HCT116 (cell line): Measurements from ENCODE around the gene COX6B2. TPM values are rescaled to one million over a fixed set of nuclear protein-coding genes. Genes with fewer than 3 reads are reported as not detected.

Experiments
- ATAC-seq: fragments of 200-7000 bp; cut with Tn5 transposase; 2 replicates; pipeline ENCODE4 v1.9.1; 2020; ENCODE audit warnings: mild to moderate bottlenecking, moderate library complexity
- BruUV-seq: library from RNA; stranded (reverse); fragments of 400-500 nt; replicated peaks from 2 replicates; lab custom pipeline; 2021; lab: Mats Ljungman, UMichigan
- CTCF ChIA-PET: fragments of 300-600 bp; sonication (Branson Sonifier 250); formaldehyde crosslinking; loops from one replicate; lab custom pipeline; 2021; ENCODE audit warnings: antibody characterized with exemption; lab: Charles Lee
- POLR2A ChIA-PET: fragments of 300-600, 350-600 bp; sonication (Branson Sonifier 250); formaldehyde crosslinking; loops from one replicate; lab custom pipeline; 2021; ENCODE audit warnings: antibody characterized with exemption; lab: Charles Lee
- RAD21 ChIA-PET, 2 experiments: fragments of 300-600 bp; sonication (Branson Sonifier 250); formaldehyde crosslinking; loops; one replicate each; lab custom pipeline; 2023; ENCODE audit warnings: low total read pairs in 2 of 2; ENCODE audit not compliant: uncharacterized antibody in 2 of 2, unreplicated experiment in 2 of 2, low non-redundant PET in 1 of 2; lab: Charles Lee
- DNase-seq: peaks from one replicate; pipeline ENCODE4 v3.0.0-alpha.2; 2010; ENCODE audit warnings: low read depth, low spot score
- H2AFZ ChIP-seq: fragments of 200-600 bp; shearing (Covaris generic), sonication (generic); 2 replicates; pipeline ENCODE4 v1.6.1; 2017; ENCODE audit warnings: low read depth, mixed run types, mixed read lengths, antibody characterized with exemption, low read length; ENCODE audit not compliant: poor library complexity, severe bottlenecking
- H3K27ac ChIP-seq: 2 replicates; pipeline ENCODE4 v1.5.1; 2012; ENCODE audit warnings: low read depth, low read length
- H3K27me3 ChIP-seq: fragments of 200-600 bp; sonication (generic); 2 replicates; pipeline ENCODE4 v1.6.1; 2016; ENCODE audit warnings: mixed run types, low read length, mixed read lengths; ENCODE audit not compliant: insufficient read depth
- H3K36me3 ChIP-seq, 2 experiments: fragments of 200-500 bp in 1 of 2; fragments of 200-600 bp in 1 of 2; sonication (Bioruptor generic) in 1 of 2; sonication (generic) in 1 of 2; 2 replicates each; pipeline versions ENCODE4 v1.5.1 to v1.6.1; 2014 to 2016; ENCODE audit warnings: low read length in 2 of 2, inconsistent platforms in 1 of 2, mixed read lengths in 1 of 2, mixed run types in 1 of 2; ENCODE audit not compliant: insufficient read depth in 2 of 2, control insufficient read depth in 1 of 2
- H3K4me1 ChIP-seq, 2 experiments: fragments of 200-600 bp in 1 of 2; sonication (generic) in 1 of 2; 2 replicates each; pipeline versions ENCODE4 v1.5.1 to v1.6.1; 2012 to 2017; ENCODE audit warnings: low read length in 2 of 2, inconsistent platforms in 1 of 2, mild to moderate bottlenecking in 1 of 2, mixed read lengths in 1 of 2, mixed run types in 1 of 2, moderate library complexity in 1 of 2; ENCODE audit not compliant: insufficient read depth in 2 of 2, control insufficient read depth in 1 of 2
- H3K4me2 ChIP-seq: fragments of 200-600 bp; sonication (generic); 2 replicates; pipeline ENCODE4 v1.6.1; 2017; ENCODE audit warnings: mixed run types, low read length, mixed read lengths
- H3K4me3 ChIP-seq, 2 experiments: fragments of 200-600 bp in 1 of 2; sonication (generic) in 1 of 2; replicated peaks in 1 of 2; 2 replicates each; pipeline ENCODE4 v1.5.1; 2011 to 2016; ENCODE audit warnings: low read length in 2 of 2, control low read depth in 1 of 2, low read depth in 1 of 2, mild to moderate bottlenecking in 1 of 2, mixed read lengths in 1 of 2, mixed run types in 1 of 2
- H3K79me2 ChIP-seq: fragments of 200-600 bp; sonication (generic); 2 replicates; pipeline ENCODE4 v1.6.1; 2017; ENCODE audit warnings: mild to moderate bottlenecking, mixed run types, low read length, moderate library complexity, mixed read lengths; ENCODE audit not compliant: insufficient read depth
- H3K9ac ChIP-seq: fragments of 200-600 bp; sonication (generic); 2 replicates; pipeline ENCODE4 v1.6.1; 2016; ENCODE audit warnings: low read length, mixed read lengths
- H3K9me2 ChIP-seq: fragments of 200-600 bp; sonication (generic), shearing (Covaris generic); 2 replicates; pipeline ENCODE4 v1.6.1; 2017; ENCODE audit warnings: mixed run types, mild to moderate bottlenecking, moderate library complexity; ENCODE audit not compliant: insufficient read depth
- H3K9me3 ChIP-seq, 2 experiments: fragments of 200-500 bp in 1 of 2; fragments of 200-600 bp in 1 of 2; sonication (Bioruptor generic) in 1 of 2; sonication (generic) in 1 of 2; 2 replicates each; pipeline ENCODE4 v1.6.1; 2014 to 2017; ENCODE audit warnings: low read length in 2 of 2, mixed read lengths in 2 of 2, inconsistent platforms in 1 of 2, low read depth in 1 of 2, mild to moderate bottlenecking in 1 of 2, mixed run types in 1 of 2, moderate library complexity in 1 of 2; ENCODE audit not compliant: control insufficient read depth in 1 of 2, insufficient read depth in 1 of 2
- H4K20me1 ChIP-seq: fragments of 200-600 bp; sonication (generic), shearing (Covaris generic); 2 replicates; pipeline ENCODE4 v1.6.1; 2017; ENCODE audit warnings: mixed run types, mild to moderate bottlenecking, moderate library complexity; ENCODE audit not compliant: insufficient read depth
- ATF3 ChIP-seq: IDR thresholded peaks from 2 replicates; pipeline ENCODE4 v1.6.1; 2012
- CBX3 ChIP-seq: IDR thresholded peaks from 2 replicates; pipeline ENCODE4 v1.6.1; 2012; ENCODE audit warnings: low read depth
- CTCF ChIP-seq, 3 experiments: fragments of 200-600 bp in 1 of 3; sonication (generic) in 1 of 3; IDR thresholded peaks in 2 of 3; conservative IDR thresholded peaks in 1 of 3; 2 replicates each; pipeline ENCODE4 v1.5.1; 2012 to 2017; ENCODE audit warnings: low read depth in 2 of 3, low read length in 2 of 3, antibody characterized with exemption in 1 of 3, borderline replicate concordance in 1 of 3, control low read depth in 1 of 3, mild to moderate bottlenecking in 1 of 3, mixed read lengths in 1 of 3, mixed run types in 1 of 3, moderate library complexity in 1 of 3; ENCODE audit not compliant: insufficient read depth in 1 of 3
- EGR1 ChIP-seq: IDR thresholded peaks from 2 replicates; pipeline ENCODE4 v1.6.1; 2012; ENCODE audit warnings: low read depth
- ELF1 ChIP-seq: IDR thresholded peaks from 2 replicates; pipeline ENCODE4 v1.6.1; 2012; ENCODE audit warnings: low read depth, borderline replicate concordance
- EZH2phosphoT487 ChIP-seq: fragments of 200-600 bp; IDR thresholded peaks from 2 replicates; pipeline ENCODE4 v1.6.1; 2018; ENCODE audit warnings: antibody characterized with exemption, borderline replicate concordance
- POLR2AphosphoS5 ChIP-seq: IDR thresholded peaks from 2 replicates; pipeline ENCODE4 v1.6.1; 2011; ENCODE audit warnings: mild to moderate bottlenecking, low read depth, low read length, moderate library complexity
- RAD21 ChIP-seq: IDR thresholded peaks from 2 replicates; pipeline ENCODE4 v1.6.1; 2012; ENCODE audit warnings: low read depth, mild to moderate bottlenecking
- SIN3A ChIP-seq: IDR thresholded peaks from 2 replicates; pipeline ENCODE4 v1.6.1; 2012; ENCODE audit warnings: low read depth
- TCF7L2 ChIP-seq: IDR thresholded peaks from 2 replicates; pipeline ENCODE4 v1.7.0; 2011; ENCODE audit warnings: borderline replicate concordance, inconsistent platforms; ENCODE audit not compliant: insufficient read depth, insufficient read length; ENCODE audit errors: extremely low read depth
- YY1 ChIP-seq: IDR thresholded peaks from 2 replicates; pipeline ENCODE4 v1.6.1; 2011; ENCODE audit warnings: low read length, low read depth, moderate library complexity, mild to moderate bottlenecking; ENCODE audit not compliant: insufficient replicate concordance; ENCODE audit errors: extremely low read depth
- ZFX ChIP-seq: fragments of 450-650 bp; IDR thresholded peaks from 2 replicates; pipeline ENCODE4 v1.6.1; 2017
- ZNF274 ChIP-seq: fragments of 200-500 bp; sonication (Bioruptor generic); IDR thresholded peaks from 2 replicates; pipeline ENCODE4 v1.6.1; 2014; ENCODE audit warnings: mild to moderate bottlenecking, low read depth, low read length, inconsistent platforms
- intact Hi-C: fragments of 100-400 bp; cut with micrococcal nuclease; formaldehyde crosslinking; loops from 2 replicates; pipeline ENCODE4 v1.10.0; 2022
- total RNA-seq: library from RNA; stranded (reverse); gene quantifications from one replicate; pipeline ENCODE4 v1.2.1, GENCODE V29; 2021; ENCODE audit not compliant: unreplicated experiment

COX6B2 gene
- total RNA-seq, 1 experiment from 2014 or later, result 2.4 TPM

GRCh38 chr19:55340784-55341147 is 13.8 kb downstream of the COX6B2 start:
- H3K9me3 ChIP-seq, result no peaks in the 10 kb centered on the region
- no peaks in the 10 kb centered on the region for H3K27me3 ChIP-seq
- peak overlapping the region; percentile 92 for H3K27ac ChIP-seq
- H3K4me2 ChIP-seq, result peak overlapping the region; percentile 98
- DNase-seq, result no peak
- H3K9ac ChIP-seq, result peak overlapping the region; percentile 85
- H3K79me2 ChIP-seq, result peaks cover 9% of the 10 kb centered on the region; the same call in 1 of the 2 replicates
- ChIA-PET CTCF (interaction anchor here (1.0 kb wide), 1 partner anchor 10 kb away, joined by 3 read pairs; no protein-coding TSS in a partner anchor), POLR2A (no interaction called here), RAD21 (no interaction called here)
- H2AFZ ChIP-seq, result no peak overlapping the region
- intact Hi-C loops, result no loop called here
- TF ChIP-seq CTCF (IDR thresholded peaks at IDR 0.05 in 2 of 3, conservative IDR thresholded peaks at IDR 0.05 in 1 of 3; ENCODE audit: borderline replicate concordance in 1 of 3, insufficient read depth in 1 of 3, low read depth in 2 of 3, low read length in 2 of 3), result peak in 1 of 3 experiments; percentile 43; a peak in 2 of 6 replicates
- no peak for TF ChIP-seq SIN3A
- H3K36me3 ChIP-seq, result peaks cover 4 to 5% of the 10 kb centered on the region in 2 experiments; a peak in 3 of 4 replicates
- H3K4me3 ChIP-seq, result peak overlapping the region; percentile 74 to 83
- ATAC-seq, result no peak
- H3K4me1 ChIP-seq, result peaks cover 14 to 46% of the 10 kb centered on the region in 2 experiments
- no peaks in the 10 kb centered on the region for H3K9me2 ChIP-seq
- no peaks in the 10 kb centered on the region for H4K20me1 ChIP-seq
- no TSS peak for BruUV-seq

- intact Hi-C loops, result loop anchor here (2.0 kb wide), 1 partner anchor 45 kb away; the partner anchor contains the start of genes RPL28 and TMEM238
- H3K27ac ChIP-seq, result peak overlapping the region; percentile 92
- H3K9me2 ChIP-seq, result no peaks in the 10 kb centered on the region
- ChIA-PET POLR2A (interaction anchor here (0.7 to 1.3 kb wide), 13 partner anchors 10 to 194 kb away, joined by 3 to 18 read pairs (median 4); partner anchors contain the start of genes HSPBP1, PPP6R1, PTPRH and ZNF628), RAD21 (interaction anchor here in 1 of 2 experiments (1.3 kb wide), 1 partner anchor 44 kb away, joined by 4 read pairs; the partner anchor contains the start of gene TMEM238), CTCF (interaction anchor here (0.9 to 1.5 kb wide), 5 partner anchors 10 to 199 kb away, joined by 3 to 15 read pairs (median 5); partner anchors contain the start of gene HSPBP1)
- peak overlapping the region; percentile 98 for H3K4me2 ChIP-seq
- ATAC-seq, result no peak
- H3K4me1 ChIP-seq, result peaks cover 9 to 39% of the 10 kb centered on the region in 2 experiments
- H3K79me2 ChIP-seq, result peaks cover 9% of the 10 kb centered on the region; the same call in 1 of the 2 replicates
- no peak overlapping the region for H2AFZ ChIP-seq
- no peak for DNase-seq
- peak overlapping the region; percentile 85 for H3K9ac ChIP-seq
- H3K4me3 ChIP-seq, result peak overlapping the region; percentile 74 to 83
- no peaks in the 10 kb centered on the region for H3K27me3 ChIP-seq
- no peaks in the 10 kb centered on the region for H3K9me3 ChIP-seq
- TSS peak; percentile 25 for BruUV-seq
- peaks cover 4 to 5% of the 10 kb centered on the region in 2 experiments; a peak in 3 of 4 replicates for H3K36me3 ChIP-seq
- H4K20me1 ChIP-seq, result no peaks in the 10 kb centered on the region
- TF ChIP-seq ZNF274 (no peak), RAD21 (no peak), ZFX (peak; percentile 58; the same call in 1 of the 2 replicates), ATF3 (no peak), CBX3 (no peak), EZH2phosphoT487 (no peak), TCF7L2 (no peak), SIN3A (no peak), EGR1 (no peak), YY1 (peak; percentile 6), ELF1 (no peak), POLR2AphosphoS5 (peak; percentile 92)
Measured at GRCh38 chr19:55339889-55340783, 14.4 kb downstream of the COX6B2 start.
